Hepatocyte (in vitro differentiated cells): ENCODE data around the gene BUD23. TPM values are rescaled to one million over a fixed set of nuclear protein-coding genes. Genes with fewer than 3 reads are reported as not detected.

Source experiments
- DNase-seq: peaks from one replicate; pipeline ENCODE4 v3.0.0-alpha.2; 2016; ENCODE audit warnings: low spot score
- H2AFZ ChIP-seq: fragments of 200-600 bp; sonication (generic); 2 replicates; pipeline ENCODE4 v1.6.0; 2016; ENCODE audit warnings: antibody characterized with exemption, mild to moderate bottlenecking
- H3K27ac ChIP-seq: fragments of 200-600 bp; sonication (generic); 2 replicates; pipeline ENCODE4 v1.5.1; 2016; ENCODE audit warnings: mild to moderate bottlenecking
- H3K27me3 ChIP-seq: fragments of 200-600 bp; sonication (generic); 2 replicates; pipeline ENCODE4 v1.6.1; 2016
- H3K36me3 ChIP-seq: fragments of 200-600 bp; sonication (generic); replicated peaks from 2 replicates; pipeline ENCODE4 v1.5.1; 2016; ENCODE audit warnings: low read depth; ENCODE audit not compliant: insufficient read depth
- H3K4me1 ChIP-seq: fragments of 200-600 bp; sonication (generic); 2 replicates; pipeline ENCODE4 v1.5.1; 2016; ENCODE audit warnings: mild to moderate bottlenecking, moderate library complexity; ENCODE audit not compliant: insufficient read depth
- H3K4me2 ChIP-seq: fragments of 200-600 bp; sonication (generic); 2 replicates; pipeline ENCODE4 v1.6.0; 2016
- H3K4me3 ChIP-seq: fragments of 200-600 bp; sonication (generic); 2 replicates; pipeline ENCODE4 v1.5.1; 2016; ENCODE audit warnings: mild to moderate bottlenecking
- H3K79me2 ChIP-seq: fragments of 200-600 bp; sonication (generic); 2 replicates; pipeline ENCODE4 v1.6.0; 2017; ENCODE audit warnings: mild to moderate bottlenecking
- H3K9me2 ChIP-seq: fragments of 200-600 bp; sonication (generic); replicated peaks from 2 replicates; pipeline ENCODE4 v1.6.0; 2017; ENCODE audit warnings: mild to moderate bottlenecking; ENCODE audit not compliant: insufficient read depth
- H3K9me3 ChIP-seq: fragments of 200-600 bp; sonication (generic); 2 replicates; pipeline ENCODE4 v1.5.1; 2016; ENCODE audit warnings: low read depth, mild to moderate bottlenecking
- H4K20me1 ChIP-seq: fragments of 200-600 bp; sonication (generic); 2 replicates; pipeline ENCODE4 v1.6.0; 2016; ENCODE audit warnings: mild to moderate bottlenecking; ENCODE audit not compliant: insufficient read depth, poor library complexity, severe bottlenecking
- EZH2 ChIP-seq: fragments of 200-600 bp; sonication (generic); IDR thresholded peaks from 2 replicates; pipeline ENCODE4 v1.6.1; 2016; ENCODE audit warnings: antibody characterized with exemption, mild to moderate bottlenecking, borderline replicate concordance
- EZH2phosphoT487 ChIP-seq: fragments of 200-600 bp; sonication (generic); IDR thresholded peaks from one replicate; pipeline ENCODE4 v1.6.1; 2018; ENCODE audit warnings: antibody characterized with exemption, mild to moderate bottlenecking, low read depth, moderate library complexity; ENCODE audit not compliant: unreplicated experiment, severe bottlenecking
- WGBS: methylation state at CpG from one replicate; pipeline ENCODE4 v1.1.6; 2016; ENCODE audit warnings: low lambda C conversion rate; ENCODE audit errors: missing lambda C conversion rate; 5-methylcytosine and 5-hydroxymethylcytosine counted together
- polyA plus RNA-seq: library from polyadenylated mRNA; unstranded; fragments of >200 nt; fragmentation: Nextera tagmentation; extraction: Ambion mirVana; gene quantifications from 2 replicates; pipeline ENCODE4 v1.2.1, GENCODE V29; 2016
- total RNA-seq: library from RNA; depleted of rRNA; stranded (reverse); fragments of >200 nt; gene quantifications from 2 replicates; pipeline ENCODE4 v1.2.3, GENCODE V29; 2014
- TF ChIP-seq, protein P1 (sequence below): fragments of 200-600 bp; sonication (generic); IDR thresholded peaks from 2 replicates; pipeline ENCODE4 v1.5.1; 2016; ENCODE audit warnings: antibody characterized with exemption, mild to moderate bottlenecking; ENCODE audit not compliant: poor library complexity

Gene BUD23
- total and polyA plus RNA-seq, 2 experiments from 2014 or later, result 35.9 to 112 TPM

DNA sequence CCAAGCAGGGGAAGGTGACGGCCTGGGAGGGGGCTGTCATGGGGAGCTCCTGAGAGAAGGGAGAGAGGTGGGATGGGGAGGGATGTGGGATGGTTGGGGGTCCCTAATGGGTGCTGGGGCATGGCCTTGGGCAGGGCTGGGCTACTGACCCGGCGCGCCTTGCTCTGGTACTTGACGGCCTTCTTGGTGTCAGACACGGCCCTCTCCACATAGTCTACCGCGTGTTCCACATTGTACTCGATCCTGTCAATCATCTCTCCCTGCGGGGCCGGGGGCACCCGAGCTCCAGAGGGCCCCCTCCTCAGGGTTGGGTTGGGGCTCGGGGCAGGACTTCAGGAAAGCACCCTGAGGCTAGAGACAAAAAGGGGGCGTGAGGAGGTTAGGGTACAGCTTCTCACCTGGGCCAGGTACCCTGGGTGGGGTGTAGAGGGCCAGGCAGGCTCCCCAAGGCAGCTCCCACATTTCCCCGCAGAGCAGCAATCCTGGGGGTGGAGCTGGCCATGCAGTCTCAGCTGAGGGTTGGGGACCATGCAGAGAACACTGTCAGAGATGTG, 17.3 kb downstream of the BUD23 start:
- Histone ChIP-seq H3K9me2 (no peaks in the 10 kb centered on the region), H3K27me3 (no peaks in the 10 kb centered on the region), H3K4me2 (no peak overlapping the region), H2AFZ (no peak overlapping the region), H4K20me1 (no peaks in the 10 kb centered on the region), H3K4me3 (no peak overlapping the region), H3K27ac (no peak overlapping the region), H3K36me3 (no peaks in the 10 kb centered on the region), H3K4me1 (peaks cover 8% of the 10 kb centered on the region), H3K79me2 (no peaks in the 10 kb centered on the region), H3K9me3 (no peaks in the 10 kb centered on the region)
- TF ChIP-seq EZH2 (no peak), EZH2phosphoT487 (no peak)
- TF ChIP-seq, protein P1, sequence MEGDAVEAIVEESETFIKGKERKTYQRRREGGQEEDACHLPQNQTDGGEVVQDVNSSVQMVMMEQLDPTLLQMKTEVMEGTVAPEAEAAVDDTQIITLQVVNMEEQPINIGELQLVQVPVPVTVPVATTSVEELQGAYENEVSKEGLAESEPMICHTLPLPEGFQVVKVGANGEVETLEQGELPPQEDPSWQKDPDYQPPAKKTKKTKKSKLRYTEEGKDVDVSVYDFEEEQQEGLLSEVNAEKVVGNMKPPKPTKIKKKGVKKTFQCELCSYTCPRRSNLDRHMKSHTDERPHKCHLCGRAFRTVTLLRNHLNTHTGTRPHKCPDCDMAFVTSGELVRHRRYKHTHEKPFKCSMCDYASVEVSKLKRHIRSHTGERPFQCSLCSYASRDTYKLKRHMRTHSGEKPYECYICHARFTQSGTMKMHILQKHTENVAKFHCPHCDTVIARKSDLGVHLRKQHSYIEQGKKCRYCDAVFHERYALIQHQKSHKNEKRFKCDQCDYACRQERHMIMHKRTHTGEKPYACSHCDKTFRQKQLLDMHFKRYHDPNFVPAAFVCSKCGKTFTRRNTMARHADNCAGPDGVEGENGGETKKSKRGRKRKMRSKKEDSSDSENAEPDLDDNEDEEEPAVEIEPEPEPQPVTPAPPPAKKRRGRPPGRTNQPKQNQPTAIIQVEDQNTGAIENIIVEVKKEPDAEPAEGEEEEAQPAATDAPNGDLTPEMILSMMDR, result no peak
- 93% methylated on average over 14 of the region's 15 CpGs for WGBS
- DNase-seq, result no peak

DNA sequence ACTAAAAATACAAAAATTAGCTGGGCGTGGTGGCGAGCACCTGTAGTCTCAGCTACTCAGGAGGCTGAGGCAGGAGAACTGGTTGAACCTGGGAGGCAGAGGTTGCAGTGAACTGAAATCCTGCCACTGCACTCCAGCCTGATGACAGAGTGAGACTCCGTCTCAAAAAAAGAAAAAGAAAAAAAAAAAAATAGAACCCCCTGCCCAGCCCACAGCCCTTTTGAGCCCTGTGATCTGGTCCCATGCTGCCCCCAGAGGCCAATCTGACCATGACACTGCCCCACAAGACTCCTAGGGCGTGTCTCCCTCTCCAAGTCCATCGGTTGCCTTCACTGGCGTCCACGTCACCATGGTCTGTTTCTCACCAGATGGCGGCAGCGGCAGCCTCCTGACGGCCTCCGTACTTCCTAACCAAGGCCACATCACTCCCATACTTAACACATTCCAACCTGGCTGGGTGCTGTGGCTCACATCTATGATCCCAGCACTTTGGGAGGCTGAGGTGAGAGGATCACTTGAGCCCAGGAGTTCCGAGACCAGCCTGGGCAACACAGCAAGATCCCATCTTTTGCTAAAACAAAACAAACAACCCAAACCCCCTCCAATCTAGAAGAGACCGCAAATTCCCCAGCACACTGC, 18.1 kb downstream of the BUD23 start:
- Histone ChIP-seq H3K4me2 (no peak overlapping the region), H3K27me3 (no peaks in the 10 kb centered on the region), H3K79me2 (no peaks in the 10 kb centered on the region), H2AFZ (no peak overlapping the region), H3K9me2 (no peaks in the 10 kb centered on the region), H4K20me1 (no peaks in the 10 kb centered on the region), H3K27ac (peak overlapping the region; percentile 38), H3K4me1 (peaks cover 8% of the 10 kb centered on the region), H3K9me3 (no peaks in the 10 kb centered on the region), H3K4me3 (no peak overlapping the region), H3K36me3 (no peaks in the 10 kb centered on the region)
- TF ChIP-seq, protein P1, result peak; percentile 47
- no peak for TF ChIP-seq EZH2
- WGBS, result 72% methylated on average over 13 of the region's 13 CpGs
- DNase-seq, result peak; percentile 73

DNA sequence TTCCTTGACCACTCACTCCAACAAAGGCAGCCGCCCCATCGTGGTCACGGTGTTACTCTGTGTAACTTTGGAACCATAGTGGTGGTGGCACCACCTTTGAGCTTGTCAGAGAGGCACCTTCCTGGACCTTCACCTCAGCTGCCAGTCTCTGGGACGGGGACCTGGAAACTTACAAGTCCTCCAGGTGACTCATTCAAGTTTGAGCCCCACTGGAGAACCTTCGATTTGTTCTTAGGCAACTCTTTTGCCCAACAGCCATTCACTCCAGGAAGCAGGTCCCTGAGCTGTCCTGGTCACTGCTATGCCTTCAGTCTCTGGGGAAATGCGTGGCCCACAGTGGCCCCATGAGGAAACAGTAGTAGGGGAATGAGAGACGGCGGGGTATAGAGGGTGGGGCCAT, 18.8 kb downstream of the BUD23 start:
- no peaks in the 10 kb centered on the region for H3K9me3 ChIP-seq
- WGBS, result 91% methylated on average over 8 of the region's 8 CpGs
- H3K36me3 ChIP-seq, result no peaks in the 10 kb centered on the region
- no peak overlapping the region for H3K4me3 ChIP-seq
- no peak overlapping the region for H3K4me2 ChIP-seq
- no peaks in the 10 kb centered on the region for H3K9me2 ChIP-seq
- no peaks in the 10 kb centered on the region for H4K20me1 ChIP-seq
- H3K79me2 ChIP-seq, result no peaks in the 10 kb centered on the region
- no peaks in the 10 kb centered on the region for H3K27me3 ChIP-seq
- DNase-seq, result peak; percentile 39
- H3K4me1 ChIP-seq, result peaks cover 8% of the 10 kb centered on the region
- no peak overlapping the region for H2AFZ ChIP-seq
- TF ChIP-seq EZH2phosphoT487, result no peak
- TF ChIP-seq, protein P1, result no peak
- no peak for TF ChIP-seq EZH2
- H3K27ac ChIP-seq, result peak overlapping the region; percentile 43
